Measurements from ENCODE around the gene FARS2.

FARS2 gene

DNA sequence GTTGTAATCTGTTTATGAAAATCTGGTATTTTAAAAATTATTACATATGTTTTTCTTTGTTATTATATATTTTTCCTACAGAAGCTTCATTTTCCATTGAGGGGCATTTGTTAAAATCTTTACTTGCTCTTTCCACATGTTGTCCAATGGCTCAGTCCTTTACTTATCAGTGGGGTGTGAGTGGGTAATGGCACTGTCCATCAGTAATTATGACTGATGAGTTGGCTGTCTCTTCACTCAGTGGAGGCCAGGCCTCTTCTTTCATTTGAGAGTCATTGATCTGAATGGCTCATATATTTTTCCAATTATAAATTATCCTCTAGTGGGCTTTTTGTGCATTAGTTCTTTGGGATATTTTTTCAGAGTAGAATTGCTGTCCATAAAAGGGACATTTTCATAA lies 45.7 kb downstream of the FARS2 start:
- Histone ChIP-seq H3K27ac (no peak overlapping the region), H3K4me1 (ENCODE audit: control insufficient read depth in 1 of 2, insufficient read depth in 1 of 2, low read depth in 1 of 2, low read length in 1 of 2) (peaks cover 0 to 5% of the 10 kb centered on the region in 2 experiments), H3K9me3 (no peaks in the 10 kb centered on the region), H3K27me3 (no peaks in the 10 kb centered on the region), H3K36me3 (no peaks in the 10 kb centered on the region), H3K4me3 (ENCODE audit: low read depth in 1 of 2, low read length in 1 of 2) (no peak overlapping the region)
- TF ChIP-seq, protein P1, sequence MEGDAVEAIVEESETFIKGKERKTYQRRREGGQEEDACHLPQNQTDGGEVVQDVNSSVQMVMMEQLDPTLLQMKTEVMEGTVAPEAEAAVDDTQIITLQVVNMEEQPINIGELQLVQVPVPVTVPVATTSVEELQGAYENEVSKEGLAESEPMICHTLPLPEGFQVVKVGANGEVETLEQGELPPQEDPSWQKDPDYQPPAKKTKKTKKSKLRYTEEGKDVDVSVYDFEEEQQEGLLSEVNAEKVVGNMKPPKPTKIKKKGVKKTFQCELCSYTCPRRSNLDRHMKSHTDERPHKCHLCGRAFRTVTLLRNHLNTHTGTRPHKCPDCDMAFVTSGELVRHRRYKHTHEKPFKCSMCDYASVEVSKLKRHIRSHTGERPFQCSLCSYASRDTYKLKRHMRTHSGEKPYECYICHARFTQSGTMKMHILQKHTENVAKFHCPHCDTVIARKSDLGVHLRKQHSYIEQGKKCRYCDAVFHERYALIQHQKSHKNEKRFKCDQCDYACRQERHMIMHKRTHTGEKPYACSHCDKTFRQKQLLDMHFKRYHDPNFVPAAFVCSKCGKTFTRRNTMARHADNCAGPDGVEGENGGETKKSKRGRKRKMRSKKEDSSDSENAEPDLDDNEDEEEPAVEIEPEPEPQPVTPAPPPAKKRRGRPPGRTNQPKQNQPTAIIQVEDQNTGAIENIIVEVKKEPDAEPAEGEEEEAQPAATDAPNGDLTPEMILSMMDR (IDR thresholded peaks at IDR 0.05) = no peak

DNA sequence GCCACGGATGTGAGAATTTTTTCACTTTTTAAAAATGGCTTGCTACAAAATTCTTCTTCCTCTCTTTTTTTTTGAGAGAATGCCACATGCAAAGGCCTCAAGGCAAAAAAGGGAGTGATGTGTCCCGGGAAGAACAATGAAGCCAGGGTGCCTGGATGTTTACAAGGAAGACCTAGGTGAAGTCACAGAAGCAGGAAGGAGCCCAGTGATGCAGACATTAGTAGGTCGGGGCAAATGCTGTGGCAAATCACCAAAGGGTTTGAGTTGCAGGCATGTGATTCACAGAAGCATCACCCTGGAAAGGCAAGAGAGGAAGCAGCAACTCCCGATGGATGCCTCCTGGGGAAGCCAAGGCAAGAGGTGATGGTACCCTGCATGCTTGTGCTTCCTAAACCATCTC lies 46.8 kb downstream of the FARS2 start:
- Histone ChIP-seq H3K36me3 (no peaks in the 10 kb centered on the region), H3K9me3 (no peaks in the 10 kb centered on the region), H3K4me1 (ENCODE audit: control insufficient read depth in 1 of 2, insufficient read depth in 1 of 2, low read depth in 1 of 2, low read length in 1 of 2) (peaks cover 0 to 2% of the 10 kb centered on the region in 2 experiments), H3K27me3 (no peaks in the 10 kb centered on the region), H3K27ac (no peak overlapping the region), H3K4me3 (ENCODE audit: low read depth in 1 of 2, low read length in 1 of 2) (no peak overlapping the region)
- TF ChIP-seq, protein P1 (IDR thresholded peaks at IDR 0.05) = no peak

DNA sequence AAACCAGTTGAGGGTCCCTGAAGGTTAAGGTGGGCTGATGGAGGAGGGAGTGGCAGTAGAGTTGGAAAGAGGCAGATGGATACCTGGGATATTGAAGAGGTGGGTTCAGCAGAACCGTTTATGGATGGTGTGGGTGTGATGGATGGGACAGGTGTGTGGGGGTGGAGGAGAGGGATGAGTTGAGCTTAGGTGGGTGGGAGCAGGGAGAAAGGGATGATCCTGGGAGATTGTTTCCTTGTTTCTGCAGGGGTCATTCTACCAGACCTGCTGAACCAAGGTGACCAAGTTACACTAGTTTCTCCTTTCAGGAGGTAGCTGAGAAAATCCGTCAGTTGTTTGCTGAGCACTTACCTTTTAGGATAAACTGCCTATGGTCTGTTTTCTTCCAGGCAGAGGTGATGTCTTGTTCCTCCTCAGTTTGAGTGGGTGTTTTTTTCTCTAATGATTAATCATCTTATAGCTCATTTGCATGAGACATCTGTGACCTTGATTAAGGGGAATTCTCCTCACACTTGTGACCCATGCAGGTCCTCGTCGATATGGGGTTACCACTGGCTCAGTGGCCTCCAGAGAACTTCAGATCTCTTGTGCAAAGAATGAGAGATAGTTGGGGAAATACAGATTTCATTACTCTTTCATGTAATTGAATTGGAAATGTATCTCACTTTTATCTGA lies 53.0 kb downstream of the FARS2 start:
- H3K9me3 ChIP-seq = no peaks in the 10 kb centered on the region
- no peak overlapping the region for H3K27ac ChIP-seq
- no peaks in the 10 kb centered on the region for H3K27me3 ChIP-seq
- TF ChIP-seq, protein P1 (IDR thresholded peaks at IDR 0.05) = no peak
- no peaks in the 10 kb centered on the region for H3K36me3 ChIP-seq
- H3K4me1 ChIP-seq (ENCODE audit: control insufficient read depth in 1 of 2, insufficient read depth in 1 of 2, low read depth in 1 of 2, low read length in 1 of 2) = no peaks in the 10 kb centered on the region
- H3K4me3 ChIP-seq (ENCODE audit: low read depth in 1 of 2, low read length in 1 of 2) = no peak overlapping the region

DNA sequence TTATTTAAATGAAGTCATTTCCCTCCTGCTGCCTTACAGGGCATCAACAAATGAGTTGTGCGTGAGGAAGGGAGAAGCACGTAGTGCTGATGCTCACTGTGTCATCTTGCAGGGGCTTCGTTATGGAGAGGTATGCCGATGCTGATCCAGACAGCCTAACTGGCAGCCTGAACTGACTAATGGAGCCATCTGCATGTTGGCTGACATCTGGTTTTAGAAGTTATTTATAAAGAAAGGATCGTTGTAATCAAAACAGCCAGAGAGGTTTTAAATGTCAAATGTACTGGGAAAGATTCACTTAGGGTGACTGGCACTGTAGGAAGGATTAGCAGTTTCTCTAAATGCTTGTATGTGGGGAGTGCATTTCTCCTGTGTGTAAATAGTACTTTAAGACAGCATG lies 54.6 kb downstream of the FARS2 start:
- Histone ChIP-seq H3K4me3 (ENCODE audit: low read depth in 1 of 2, low read length in 1 of 2) (no peak overlapping the region), H3K4me1 (ENCODE audit: control insufficient read depth in 1 of 2, insufficient read depth in 1 of 2, low read depth in 1 of 2, low read length in 1 of 2) (peaks cover 7 to 9% of the 10 kb centered on the region in 2 experiments), H3K9me3 (no peaks in the 10 kb centered on the region), H3K36me3 (no peaks in the 10 kb centered on the region), H3K27ac (no peak overlapping the region), H3K27me3 (no peaks in the 10 kb centered on the region)
- TF ChIP-seq, protein P1 (IDR thresholded peaks at IDR 0.05) = no peak

DNA sequence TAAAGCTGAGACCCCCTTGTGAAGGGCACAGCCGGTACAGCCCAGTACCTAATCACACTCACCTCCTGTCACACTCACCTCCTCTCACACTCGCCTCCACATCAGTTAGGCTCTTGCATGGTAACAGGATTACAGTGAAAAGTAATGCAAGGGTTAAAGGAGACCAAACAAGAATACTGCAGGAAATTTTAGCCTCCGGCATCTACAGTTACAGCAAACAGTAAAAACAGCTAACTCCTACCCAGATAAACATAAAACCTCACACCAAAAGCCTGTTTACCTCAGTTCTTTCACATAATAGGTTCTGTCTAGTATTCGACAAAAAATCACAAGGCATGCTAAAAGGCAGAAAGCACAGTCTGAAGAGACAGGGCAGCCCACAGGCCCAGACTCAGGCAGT lies 55.6 kb downstream of the FARS2 start:
- no peaks in the 10 kb centered on the region for H3K9me3 ChIP-seq
- H3K4me3 ChIP-seq (ENCODE audit: low read depth in 1 of 2, low read length in 1 of 2) = no peak overlapping the region
- H3K36me3 ChIP-seq = no peaks in the 10 kb centered on the region
- H3K4me1 ChIP-seq (ENCODE audit: control insufficient read depth in 1 of 2, insufficient read depth in 1 of 2, low read depth in 1 of 2, low read length in 1 of 2) = peaks cover 11 to 16% of the 10 kb centered on the region in 2 experiments
- TF ChIP-seq, protein P1 (IDR thresholded peaks at IDR 0.05) = no peak
- H3K27me3 ChIP-seq = no peaks in the 10 kb centered on the region
- no peak overlapping the region for H3K27ac ChIP-seq

Data from neutrophil (primary cell).